ENCODE data around the gene MAP2K5.

DNA sequence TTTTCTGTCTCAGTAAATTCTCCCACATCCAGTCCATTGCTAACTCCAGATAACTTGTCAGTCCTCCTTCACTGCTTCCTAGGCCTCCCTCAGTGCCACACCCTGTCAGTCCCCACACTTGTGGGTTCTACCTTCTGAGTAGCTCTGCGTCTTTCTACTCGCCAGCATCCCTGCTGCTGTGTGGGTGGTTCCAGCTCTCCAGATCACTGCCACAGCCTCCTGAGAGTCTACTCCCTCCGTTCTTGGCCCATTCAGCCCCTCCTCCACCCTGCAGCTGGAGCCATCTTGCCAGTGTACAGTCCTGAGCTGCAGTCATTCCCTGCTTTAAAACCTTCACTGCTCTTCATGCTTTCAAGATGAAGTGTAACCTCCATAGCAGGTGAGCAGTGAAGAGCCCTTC is 45.3 kb downstream of the MAP2K5 start:
- TF ChIP-seq TOX (CRISPR knock-in tag; IDR thresholded peaks at IDR 0.05; ENCODE audit: borderline replicate concordance), result no peak
- no peak for TF ChIP-seq PPARA (CRISPR knock-in tag; IDR thresholded peaks at IDR 0.05; ENCODE audit: borderline replicate concordance)
- no peak for TF ChIP-seq OSR1 (CRISPR knock-in tag; IDR thresholded peaks at IDR 0.05)
